GM12891 (cell line): Measurements from ENCODE around the gene GOT1.

ENCODE experiments used
- PAX5 ChIP-seq: IDR thresholded peaks from 2 replicates; pipeline ENCODE4 v1.6.1; 2011; ENCODE audit warnings: low read length, moderate library complexity, mild to moderate bottlenecking; ENCODE audit not compliant: insufficient read depth, severe bottlenecking
- POLR2A ChIP-seq: IDR thresholded peaks from 2 replicates; pipeline ENCODE4 v1.6.1; 2011; ENCODE audit warnings: low read depth, low read length, control low read depth
- POLR2AphosphoS5 ChIP-seq: IDR thresholded peaks from 2 replicates; pipeline ENCODE4 v1.6.1; 2011; ENCODE audit warnings: low read depth, low read length, control low read depth
- POU2F2 ChIP-seq: IDR thresholded peaks from 2 replicates; pipeline ENCODE4 v1.6.1; 2011; ENCODE audit warnings: low read depth, mild to moderate bottlenecking, control low read depth, low read length, moderate library complexity
- SPI1 ChIP-seq: IDR thresholded peaks from 2 replicates; pipeline ENCODE4 v1.6.1; 2011; ENCODE audit warnings: low read depth, low read length, control low read depth
- TAF1 ChIP-seq: IDR thresholded peaks from 2 replicates; pipeline ENCODE4 v1.6.1; 2011; ENCODE audit warnings: low read depth, low read length, control low read depth

DNA sequence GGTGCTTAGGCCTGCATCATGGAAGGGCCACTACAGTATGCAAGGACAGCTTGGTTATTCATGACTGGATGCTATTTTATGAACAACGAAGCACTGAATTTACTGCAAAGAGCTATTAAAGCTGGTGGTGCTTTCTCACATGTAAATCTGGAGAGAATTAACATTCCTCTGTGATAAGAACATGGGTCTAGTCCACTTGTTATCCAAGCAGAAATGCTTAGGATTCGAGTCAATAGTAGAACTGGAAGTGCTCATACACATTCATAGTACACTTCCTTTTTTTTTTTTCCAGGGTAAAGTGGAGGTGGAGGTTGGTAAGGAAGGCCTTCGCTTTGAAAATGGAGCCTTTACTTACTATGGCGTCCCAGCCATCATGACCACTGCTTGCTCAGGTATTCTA is 66.3 kb downstream of the GOT1 start:
- no peak for TF ChIP-seq PAX5
- TF ChIP-seq POLR2A = no peak
- TF ChIP-seq POLR2AphosphoS5 = no peak
- TF ChIP-seq TAF1 = no peak
- TF ChIP-seq SPI1 = peak; percentile 10; the same call in 1 of the 2 replicates
- TF ChIP-seq POU2F2 = no peak
